Panc1 (cell line): ENCODE results near the gene MRGPRX1.
"Not testable (repeated sequence)": the region's sequence is repeated elsewhere in the genome, so short reads cannot be mapped to it uniquely, and the experiment has no call there.

Source experiments
- POLR2AphosphoS5 ChIP-seq: IDR thresholded peaks from 2 replicates; pipeline ENCODE4 v1.6.1; 2012; ENCODE audit warnings: mild to moderate bottlenecking, low read depth, low read length, moderate library complexity
- TF ChIP-seq, protein P1 (sequence below): fragments of 450-650 bp; IDR thresholded peaks from 2 replicates; pipeline ENCODE4 v1.5.1; 2017; ENCODE audit warnings: mild to moderate bottlenecking
- TF ChIP-seq, protein P2 (sequence below), 2 experiments: IDR thresholded peaks; 2 replicates each; pipeline ENCODE4 v1.6.1; 2011 to 2012; ENCODE audit warnings: low read depth in 2 of 2, control low read depth in 1 of 2, low read length in 1 of 2, mild to moderate bottlenecking in 1 of 2, moderate library complexity in 1 of 2; ENCODE audit not compliant: insufficient read depth in 1 of 2

DNA sequence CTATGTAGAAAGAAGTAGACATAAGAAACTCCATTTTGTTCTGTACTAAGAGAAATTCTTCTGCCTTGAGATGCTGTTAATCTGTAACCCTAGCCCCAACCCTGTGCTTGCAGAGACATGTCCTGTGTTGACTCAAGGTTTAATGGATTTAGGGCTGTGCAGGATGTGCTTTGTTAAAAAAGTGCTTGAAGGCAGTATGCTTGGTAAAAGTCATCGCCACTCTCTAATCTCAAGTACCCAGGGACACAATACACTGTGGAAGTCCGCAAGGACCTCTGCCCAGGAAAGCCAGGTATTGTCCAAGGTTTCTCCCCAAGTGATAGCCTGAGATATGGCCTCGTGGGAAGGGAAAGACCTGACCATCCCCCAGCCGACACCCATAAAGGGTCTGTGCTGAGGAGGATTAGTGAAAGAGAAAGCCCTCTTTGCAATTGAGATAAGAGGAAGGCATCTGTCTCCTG is 39.0 kb downstream of the MRGPRX1 start:
- TF ChIP-seq, protein P1, sequence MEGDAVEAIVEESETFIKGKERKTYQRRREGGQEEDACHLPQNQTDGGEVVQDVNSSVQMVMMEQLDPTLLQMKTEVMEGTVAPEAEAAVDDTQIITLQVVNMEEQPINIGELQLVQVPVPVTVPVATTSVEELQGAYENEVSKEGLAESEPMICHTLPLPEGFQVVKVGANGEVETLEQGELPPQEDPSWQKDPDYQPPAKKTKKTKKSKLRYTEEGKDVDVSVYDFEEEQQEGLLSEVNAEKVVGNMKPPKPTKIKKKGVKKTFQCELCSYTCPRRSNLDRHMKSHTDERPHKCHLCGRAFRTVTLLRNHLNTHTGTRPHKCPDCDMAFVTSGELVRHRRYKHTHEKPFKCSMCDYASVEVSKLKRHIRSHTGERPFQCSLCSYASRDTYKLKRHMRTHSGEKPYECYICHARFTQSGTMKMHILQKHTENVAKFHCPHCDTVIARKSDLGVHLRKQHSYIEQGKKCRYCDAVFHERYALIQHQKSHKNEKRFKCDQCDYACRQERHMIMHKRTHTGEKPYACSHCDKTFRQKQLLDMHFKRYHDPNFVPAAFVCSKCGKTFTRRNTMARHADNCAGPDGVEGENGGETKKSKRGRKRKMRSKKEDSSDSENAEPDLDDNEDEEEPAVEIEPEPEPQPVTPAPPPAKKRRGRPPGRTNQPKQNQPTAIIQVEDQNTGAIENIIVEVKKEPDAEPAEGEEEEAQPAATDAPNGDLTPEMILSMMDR, result not testable (repeated sequence)
- not testable (repeated sequence) for TF ChIP-seq POLR2AphosphoS5
- TF ChIP-seq, protein P2, sequence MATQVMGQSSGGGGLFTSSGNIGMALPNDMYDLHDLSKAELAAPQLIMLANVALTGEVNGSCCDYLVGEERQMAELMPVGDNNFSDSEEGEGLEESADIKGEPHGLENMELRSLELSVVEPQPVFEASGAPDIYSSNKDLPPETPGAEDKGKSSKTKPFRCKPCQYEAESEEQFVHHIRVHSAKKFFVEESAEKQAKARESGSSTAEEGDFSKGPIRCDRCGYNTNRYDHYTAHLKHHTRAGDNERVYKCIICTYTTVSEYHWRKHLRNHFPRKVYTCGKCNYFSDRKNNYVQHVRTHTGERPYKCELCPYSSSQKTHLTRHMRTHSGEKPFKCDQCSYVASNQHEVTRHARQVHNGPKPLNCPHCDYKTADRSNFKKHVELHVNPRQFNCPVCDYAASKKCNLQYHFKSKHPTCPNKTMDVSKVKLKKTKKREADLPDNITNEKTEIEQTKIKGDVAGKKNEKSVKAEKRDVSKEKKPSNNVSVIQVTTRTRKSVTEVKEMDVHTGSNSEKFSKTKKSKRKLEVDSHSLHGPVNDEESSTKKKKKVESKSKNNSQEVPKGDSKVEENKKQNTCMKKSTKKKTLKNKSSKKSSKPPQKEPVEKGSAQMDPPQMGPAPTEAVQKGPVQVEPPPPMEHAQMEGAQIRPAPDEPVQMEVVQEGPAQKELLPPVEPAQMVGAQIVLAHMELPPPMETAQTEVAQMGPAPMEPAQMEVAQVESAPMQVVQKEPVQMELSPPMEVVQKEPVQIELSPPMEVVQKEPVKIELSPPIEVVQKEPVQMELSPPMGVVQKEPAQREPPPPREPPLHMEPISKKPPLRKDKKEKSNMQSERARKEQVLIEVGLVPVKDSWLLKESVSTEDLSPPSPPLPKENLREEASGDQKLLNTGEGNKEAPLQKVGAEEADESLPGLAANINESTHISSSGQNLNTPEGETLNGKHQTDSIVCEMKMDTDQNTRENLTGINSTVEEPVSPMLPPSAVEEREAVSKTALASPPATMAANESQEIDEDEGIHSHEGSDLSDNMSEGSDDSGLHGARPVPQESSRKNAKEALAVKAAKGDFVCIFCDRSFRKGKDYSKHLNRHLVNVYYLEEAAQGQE (IDR thresholded peaks at IDR 0.05; ENCODE audit: insufficient read depth in 1 of 2, low read depth in 2 of 2, low read length in 1 of 2), result not testable (repeated sequence)
